ENCODE data around the gene FOXC2.

GRCh38 chr16:86611941-86612340, 45.3 kb downstream of the FOXC2 start:
- no peak for TF ChIP-seq TAF1 (IDR thresholded peaks at IDR 0.05; ENCODE audit: low read depth, low read length)
- no peak for TF ChIP-seq POLR2AphosphoS5 (IDR thresholded peaks at IDR 0.05; ENCODE audit: low read depth, low read length)
- TF ChIP-seq POLR2A (IDR thresholded peaks at IDR 0.05; ENCODE audit: low read depth, low read length): no peak
- TF ChIP-seq SPI1 (IDR thresholded peaks at IDR 0.05; ENCODE audit: low read depth, low read length): no peak
- TF ChIP-seq POU2F2 (IDR thresholded peaks at IDR 0.05; ENCODE audit: low read depth, low read length): no peak
- TF ChIP-seq PAX5 (IDR thresholded peaks at IDR 0.05; ENCODE audit: insufficient read depth, low read length, severe bottlenecking): no peak
